Measurements from ENCODE around the gene ZNF503.
"Not testable (repeated sequence)": the region's sequence is repeated elsewhere in the genome, so short reads cannot be mapped to it uniquely, and the experiment has no call there.

ZNF503 gene

GRCh38 chr10:75395066-75395931 is 6.3 kb downstream of the ZNF503 start:
- DNase-seq (ENCODE audit: low read depth in 2 of 2) = no peak

- no peak for DNase-seq (ENCODE audit: low read depth in 2 of 2)
These were observed 7.3 kb downstream of the ZNF503 start for GRCh38 chr10:75394221-75394620.

GRCh38 chr10:75392744-75393143 is 8.8 kb downstream of the ZNF503 start:
- no peak for DNase-seq (ENCODE audit: low read depth in 2 of 2)

GRCh38 chr10:75392271-75392670 is 9.3 kb downstream of the ZNF503 start:
- no peak for DNase-seq (ENCODE audit: low read depth in 2 of 2)

GRCh38 chr10:75390178-75390577 is 11.4 kb downstream of the ZNF503 start:
- no peak for DNase-seq (ENCODE audit: low read depth in 2 of 2)

DNA sequence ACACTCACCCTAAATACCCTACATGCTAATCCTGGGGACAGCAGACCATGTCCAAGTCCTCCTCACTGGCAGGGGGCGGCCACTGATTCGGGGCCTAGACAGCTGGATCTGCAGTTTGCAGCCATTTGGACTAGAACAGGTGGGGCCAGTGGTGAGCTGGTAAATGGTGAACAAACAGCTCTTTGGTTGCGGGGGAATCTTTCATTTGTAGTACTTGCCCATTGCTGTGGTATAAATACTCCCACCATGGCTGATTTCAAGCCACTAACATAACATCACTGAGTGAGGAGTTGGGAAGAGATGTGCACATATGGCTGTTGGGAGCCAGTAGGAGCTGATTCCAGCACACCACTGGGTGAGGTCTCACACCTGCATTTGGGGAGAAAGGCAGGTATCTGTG is 13.5 kb downstream of the ZNF503 start:
- DNase-seq (ENCODE audit: low read depth in 2 of 2) = no peak

- DNase-seq (ENCODE audit: low read depth in 2 of 2) = no peak
These were observed 15.4 kb downstream of the ZNF503 start for GRCh38 chr10:75386128-75386527.

DNA sequence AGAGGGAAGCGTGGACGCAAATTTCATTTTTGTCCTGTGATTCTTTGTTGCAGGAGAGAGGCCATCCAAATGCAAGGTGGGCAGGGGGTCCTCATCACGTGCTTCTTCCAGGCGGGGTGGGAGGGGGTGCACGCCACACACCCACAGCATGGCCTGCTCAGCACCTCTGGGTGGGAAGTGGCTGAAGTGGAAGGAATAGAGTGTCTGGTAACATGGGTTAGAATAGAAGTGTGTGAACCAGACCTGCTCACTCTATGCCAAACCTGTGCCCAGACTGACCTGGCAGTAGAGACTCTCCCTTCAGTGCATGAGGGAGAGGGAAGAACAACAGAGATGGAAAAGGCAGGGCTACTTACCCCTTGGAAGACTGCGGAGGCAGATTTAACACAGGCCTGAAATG is 21.7 kb downstream of the ZNF503 start:
- no peak for DNase-seq (ENCODE audit: low read depth in 2 of 2)

- no peak for DNase-seq (ENCODE audit: low read depth in 2 of 2)
These were observed 22.3 kb downstream of the ZNF503 start for GRCh38 chr10:75379212-75379724.

DNA sequence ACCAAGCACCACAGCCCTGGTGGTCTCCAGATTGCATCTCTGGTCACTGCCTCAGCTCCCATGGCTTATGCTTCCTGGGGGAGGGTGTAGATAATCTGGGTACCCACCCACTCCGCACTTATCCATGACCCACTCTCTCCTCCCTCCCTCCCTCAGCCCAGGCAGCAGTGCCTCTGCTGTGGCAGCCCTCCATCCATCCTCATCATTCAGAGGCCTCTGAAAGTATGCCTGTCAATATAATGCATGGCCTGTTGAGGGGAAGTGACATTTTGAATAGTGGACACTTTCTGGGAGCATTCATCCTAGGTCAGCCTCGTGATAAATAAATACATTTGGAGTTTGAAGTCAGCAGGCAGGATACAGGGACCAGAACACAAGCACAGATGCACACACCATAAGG is 23.2 kb downstream of the ZNF503 start:
- DNase-seq (ENCODE audit: low read depth in 2 of 2) = no peak

GRCh38 chr10:75377869-75378268 is 23.7 kb downstream of the ZNF503 start:
- DNase-seq (ENCODE audit: low read depth in 2 of 2) = no peak

DNA sequence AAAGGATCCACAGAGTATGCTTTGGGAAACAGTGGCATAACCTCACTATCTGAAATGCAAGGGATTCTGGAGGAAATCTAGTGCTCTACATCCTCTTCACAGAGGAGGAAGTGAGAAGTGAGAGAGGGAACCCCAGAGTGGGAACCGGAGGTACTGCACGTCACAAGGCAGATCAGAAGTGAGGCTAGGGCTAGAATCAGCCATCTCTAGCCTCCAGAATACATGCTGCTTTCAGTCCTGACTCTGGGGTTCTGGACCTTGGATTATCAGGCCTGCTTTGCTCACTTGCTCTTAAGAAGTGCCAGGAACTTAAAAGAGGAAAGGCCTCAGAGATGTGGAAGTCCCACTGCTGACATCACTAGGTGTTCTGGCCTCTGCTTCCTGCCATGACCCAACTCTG is 25.7 kb downstream of the ZNF503 start:
- DNase-seq (ENCODE audit: low read depth in 2 of 2) = no peak

GRCh38 chr10:75371010-75371409 is 30.6 kb downstream of the ZNF503 start:
- no peak for DNase-seq (ENCODE audit: low read depth in 2 of 2)

DNA sequence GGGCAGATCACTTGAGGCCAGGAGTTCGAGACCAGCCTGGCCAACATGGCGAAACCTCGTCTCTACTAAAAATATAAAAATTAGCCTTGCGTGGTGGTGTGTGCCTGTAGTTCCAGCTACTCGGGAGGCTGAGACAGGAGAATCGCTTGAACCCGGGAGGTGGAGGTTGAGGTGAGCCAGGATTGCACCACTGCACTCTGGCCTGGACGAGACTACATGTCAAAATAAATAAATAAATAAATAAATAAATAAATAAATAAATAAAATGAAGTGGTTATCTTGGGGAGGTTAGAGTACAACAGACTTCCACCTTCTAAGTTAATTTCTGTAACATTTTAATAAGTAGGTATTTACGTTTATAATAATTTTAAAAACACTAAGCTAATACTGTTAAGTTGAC is 31.7 kb downstream of the ZNF503 start:
- not testable (repeated sequence) for DNase-seq (ENCODE audit: low read depth in 2 of 2)

DNA sequence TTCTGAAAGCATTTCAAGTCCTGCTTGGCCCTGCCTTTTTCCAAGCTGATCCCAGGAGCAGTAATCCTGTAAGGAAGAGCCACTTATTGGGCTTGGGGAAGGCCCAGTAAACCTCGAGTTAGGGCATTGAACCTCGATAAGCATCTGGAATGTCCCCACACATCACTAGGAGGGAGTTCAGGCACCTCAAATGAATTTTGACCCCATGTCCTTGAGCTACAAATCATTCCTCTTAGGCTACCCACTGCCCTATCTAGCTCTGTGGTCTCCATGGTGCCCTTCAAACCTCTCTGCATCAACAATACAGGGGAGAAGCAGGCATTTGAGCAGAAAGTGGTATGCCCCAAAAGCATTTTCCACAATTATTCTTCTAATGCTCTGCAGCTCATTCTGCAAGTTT is 33.7 kb downstream of the ZNF503 start:
- DNase-seq (ENCODE audit: low read depth in 2 of 2) = no peak

GRCh38 chr10:75367021-75367487 is 34.5 kb downstream of the ZNF503 start:
- no peak for DNase-seq (ENCODE audit: low read depth in 2 of 2)

GRCh38 chr10:75363431-75363830 is 38.1 kb downstream of the ZNF503 start:
- DNase-seq (ENCODE audit: low read depth in 2 of 2) = no peak

DNA sequence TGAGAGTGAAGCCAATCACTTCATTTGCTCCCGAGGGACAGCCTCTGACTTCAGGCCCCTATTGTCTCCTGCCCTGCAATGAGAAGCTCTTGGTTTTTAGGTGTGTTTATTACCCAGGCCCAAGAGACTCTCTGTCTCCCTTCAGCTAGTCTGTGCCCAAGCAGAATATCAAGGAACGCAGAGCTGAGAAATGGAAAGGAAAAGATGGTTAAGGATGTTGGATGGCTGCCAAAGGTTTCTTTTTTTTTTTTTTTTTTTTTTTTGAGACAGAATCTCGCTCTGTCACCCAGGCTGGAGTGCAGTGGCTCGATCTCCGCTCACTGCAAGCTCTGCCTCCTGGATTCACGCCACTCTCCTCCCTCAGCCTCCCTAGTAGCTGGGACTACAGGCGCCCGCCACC is 41.7 kb downstream of the ZNF503 start:
- DNase-seq (ENCODE audit: low read depth in 2 of 2) = not testable (repeated sequence)

DNA sequence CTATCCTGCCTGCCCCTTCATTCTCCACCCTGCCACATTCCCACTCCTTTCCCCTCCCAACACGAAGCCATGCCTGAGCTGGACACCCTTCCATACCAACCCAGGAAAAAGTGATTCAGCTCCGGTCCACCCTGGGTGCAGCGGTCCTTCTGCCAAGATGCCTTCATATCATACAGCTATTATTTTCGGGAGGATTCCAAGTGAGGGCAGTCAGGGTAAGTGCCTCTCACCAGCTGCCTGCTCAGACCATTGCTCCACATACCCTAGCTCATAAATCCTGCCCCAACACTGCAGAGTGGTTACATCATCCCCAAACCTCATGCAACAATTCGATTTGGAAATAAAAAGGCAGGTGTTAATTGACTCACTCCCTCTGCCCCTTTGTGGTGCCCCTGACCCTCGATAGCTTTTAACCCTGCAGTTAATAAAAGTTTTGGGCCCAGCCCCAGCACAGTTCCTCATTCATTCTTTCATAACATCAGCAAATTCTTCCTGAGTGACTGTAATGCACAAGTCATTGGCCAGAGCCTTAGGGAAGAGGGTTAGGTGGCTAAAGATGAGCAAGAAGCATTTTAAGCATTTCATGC is 42.6 kb downstream of the ZNF503 start:
- no peak for DNase-seq (ENCODE audit: low read depth in 2 of 2)

DNA sequence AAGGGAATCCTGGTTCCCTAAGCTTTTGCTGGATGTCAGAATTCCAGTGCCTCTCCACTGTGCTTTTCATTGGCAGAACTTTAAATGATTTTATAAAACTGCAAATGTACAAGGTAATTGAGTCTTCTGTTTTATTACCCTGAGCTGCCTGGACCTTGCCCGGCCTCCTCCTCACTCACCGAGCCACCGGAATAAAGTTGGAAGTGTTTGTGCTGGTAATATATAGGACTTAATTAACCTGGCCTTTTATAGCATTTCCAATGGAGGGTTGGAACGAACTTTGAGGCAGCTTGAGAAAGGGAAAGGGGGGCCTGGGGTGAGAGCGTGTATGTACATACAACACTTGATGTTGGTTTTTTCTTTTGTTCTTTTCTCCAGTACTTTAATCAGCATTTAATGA is 43.4 kb downstream of the ZNF503 start:
- DNase-seq (ENCODE audit: low read depth in 2 of 2) = no peak

- no peak for DNase-seq (ENCODE audit: low read depth in 2 of 2)
These were observed 44.1 kb downstream of the ZNF503 start for GRCh38 chr10:75357500-75357899.

DNA sequence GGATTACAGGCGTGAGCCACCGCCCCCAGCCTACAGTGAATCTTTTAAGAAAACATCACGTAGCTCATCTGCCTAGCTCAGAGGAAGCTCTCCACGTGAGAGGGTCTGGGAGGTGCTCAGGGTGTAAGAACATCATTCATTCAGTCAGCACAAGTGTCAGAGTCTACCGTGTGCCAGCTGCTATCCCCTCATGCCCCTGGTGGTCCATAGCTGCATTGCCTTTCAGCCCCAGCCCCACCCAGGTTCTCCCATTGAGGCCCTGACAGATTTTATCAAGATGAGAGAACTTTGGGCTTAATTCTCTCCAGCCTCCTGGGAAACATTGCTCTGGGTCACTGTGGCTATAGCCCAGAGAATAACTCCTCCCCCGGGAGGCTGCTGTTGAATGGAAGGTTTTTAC is 45.1 kb downstream of the ZNF503 start:
- no peak for DNase-seq (ENCODE audit: low read depth in 2 of 2)

DNA sequence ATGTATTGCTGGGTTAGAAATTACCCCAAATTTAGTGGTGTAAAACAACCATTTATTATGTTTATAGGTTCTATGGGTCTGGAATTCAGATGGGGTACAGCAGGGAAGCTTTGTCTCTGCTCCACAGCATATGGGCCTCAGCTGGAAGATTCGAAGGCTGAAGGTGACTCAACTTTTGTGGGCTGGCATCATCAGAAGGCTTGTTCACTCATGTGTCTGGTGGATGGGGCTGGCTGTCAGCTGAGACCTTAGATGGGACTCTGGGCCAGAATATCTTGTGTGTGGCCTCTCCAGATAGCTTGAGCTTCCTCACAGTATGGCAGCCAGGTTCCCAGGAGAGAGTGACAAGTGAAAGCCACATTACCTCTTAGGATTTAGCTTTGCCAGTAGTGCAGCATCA is 45.9 kb downstream of the ZNF503 start:
- DNase-seq (ENCODE audit: low read depth in 2 of 2) = no peak

Data from stimulated activated CD8-positive, alpha-beta memory T cell treated with anti-CD3 and anti-CD28 coated beads, Interleukin-15, amount 100 ng/mL, for 4 hours (primary cell).